Erythroblast (primary cell): ENCODE measurements around the gene CCDC63.
A peak's percentile ranks its signal among the peaks of the same experiment; 100 is the strongest.

Source experiments
- DNase-seq, 2 experiments: peaks; one replicate each; lab custom pipeline; 2025; lab: John Stamatoyannopoulos, UW
- GATA1 ChIP-seq: IDR thresholded peaks from 2 replicates; pipeline ENCODE4 v1.6.1; 2011; ENCODE audit warnings: low read depth, mild to moderate bottlenecking, control low read depth, low read length, moderate library complexity
- POLR2A ChIP-seq: IDR thresholded peaks from 2 replicates; pipeline ENCODE4 v1.6.1; 2011; ENCODE audit warnings: mild to moderate bottlenecking, low read length

Gene CCDC63

DNA sequence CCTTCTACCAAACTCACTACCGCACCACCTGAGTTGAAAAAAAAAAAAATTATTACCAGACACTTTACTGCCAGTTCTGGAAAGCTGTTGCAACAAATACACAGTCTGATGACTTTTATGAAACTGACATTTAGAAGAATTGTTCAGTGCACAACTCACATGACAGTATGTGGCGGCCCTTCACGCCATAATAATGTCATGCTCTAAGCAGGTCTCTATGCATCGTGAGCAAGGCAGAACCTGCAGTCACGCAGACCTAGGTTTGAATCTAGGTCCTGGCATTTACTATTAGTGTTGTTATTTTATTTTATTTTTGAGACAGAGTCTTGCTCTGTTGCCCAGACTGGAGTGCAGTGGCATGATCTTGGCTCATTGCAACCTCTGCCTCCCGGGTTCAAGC, 65.5 kb downstream of the CCDC63 start:
- no peak for TF ChIP-seq GATA1
- no peak for TF ChIP-seq POLR2A
- no peak for DNase-seq

DNA sequence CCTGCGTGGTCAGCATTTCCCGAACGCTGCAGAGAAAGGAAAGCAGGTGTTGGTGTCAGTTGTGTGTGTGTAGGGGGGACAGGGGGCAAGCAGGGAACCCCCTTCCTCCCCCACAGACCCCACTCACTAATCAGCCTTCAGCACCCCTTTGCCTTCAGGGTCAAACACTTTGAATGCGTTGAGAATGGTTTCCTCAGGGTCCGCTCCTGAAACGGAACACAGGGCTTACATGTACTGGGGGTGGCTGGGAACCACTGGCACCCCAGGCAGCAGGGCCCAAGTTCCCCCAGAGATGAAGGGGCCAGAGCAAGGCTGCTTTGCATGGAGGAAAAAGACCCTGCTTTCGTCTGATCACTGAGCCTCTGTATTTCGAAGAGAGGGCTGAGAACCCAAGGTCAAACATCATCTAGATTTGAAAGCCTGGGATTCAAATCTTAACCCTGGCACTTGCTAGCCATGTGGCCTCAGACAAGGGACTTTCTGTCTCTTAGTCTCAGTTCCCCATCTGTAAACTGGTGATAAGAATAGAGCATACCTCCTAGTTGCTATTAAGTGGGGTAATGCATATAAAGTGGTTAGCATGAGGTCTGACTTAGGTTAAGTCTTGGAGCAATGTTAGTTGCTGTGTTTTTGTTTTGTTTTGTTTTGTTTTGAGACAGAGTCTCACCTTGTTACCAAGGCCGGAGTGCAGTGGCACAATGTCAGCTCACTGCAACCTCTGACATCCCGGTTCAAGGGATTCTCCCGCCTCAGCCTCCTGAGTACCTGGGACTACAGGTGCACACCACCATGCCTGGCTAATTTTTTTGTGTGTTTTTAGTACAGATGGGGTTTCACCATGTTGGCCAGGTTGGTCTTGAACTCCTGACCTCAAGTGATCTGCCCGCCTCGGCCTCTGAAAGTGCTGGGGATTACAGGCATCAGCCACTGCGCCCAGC, 66.6 kb downstream of the CCDC63 start:
- TF ChIP-seq POLR2A (no peak), GATA1 (no peak)
- DNase-seq: no peak

DNA sequence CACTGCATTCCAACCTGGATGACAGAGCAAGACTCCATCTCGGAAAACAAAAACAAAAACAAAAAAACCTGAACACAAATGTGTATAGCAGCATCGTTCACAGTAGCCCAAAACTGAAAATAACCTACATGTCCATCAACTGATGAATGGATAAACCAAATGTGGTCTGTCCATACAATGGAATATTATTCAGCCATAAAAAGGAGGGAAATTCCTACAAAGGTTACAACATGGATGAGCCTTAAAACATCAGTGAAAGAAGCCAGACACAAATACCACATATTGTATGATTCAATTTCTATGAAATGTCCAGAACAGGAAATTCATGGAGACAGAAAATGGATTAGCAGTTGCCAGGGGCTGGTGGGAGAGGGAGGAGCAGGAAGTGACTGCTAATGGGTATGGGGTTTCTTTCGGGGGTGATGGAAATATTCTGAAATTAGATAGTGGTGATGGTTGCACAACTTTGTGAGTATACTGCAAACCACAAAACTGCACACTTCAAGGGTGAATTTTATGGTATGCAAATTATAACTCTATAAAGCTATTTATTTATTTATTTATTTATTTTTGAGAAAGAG, 69.6 kb downstream of the CCDC63 start:
- TF ChIP-seq GATA1 (no peak), POLR2A (no peak)
- no peak for DNase-seq

DNA sequence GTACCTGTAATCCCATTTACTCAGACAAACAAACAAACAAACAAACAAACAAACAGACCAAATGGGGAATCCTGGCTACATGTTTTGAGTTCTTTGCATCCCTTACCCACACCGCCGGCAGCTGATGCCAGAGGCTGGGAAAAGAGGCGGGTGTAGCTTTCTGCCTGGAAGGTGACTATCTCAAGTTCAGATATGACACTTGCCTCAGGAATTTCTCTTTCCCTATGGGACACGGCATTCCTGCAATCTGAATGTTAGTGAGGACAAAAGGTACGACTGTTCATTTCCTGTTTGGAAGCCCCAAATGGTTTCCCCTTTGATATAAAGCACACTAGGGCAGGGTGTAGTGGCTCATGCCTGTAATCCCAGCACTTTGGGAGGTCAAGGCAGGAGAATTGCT, 70.7 kb downstream of the CCDC63 start:
- no peak for TF ChIP-seq GATA1
- TF ChIP-seq POLR2A: no peak
- DNase-seq: no peak

DNA sequence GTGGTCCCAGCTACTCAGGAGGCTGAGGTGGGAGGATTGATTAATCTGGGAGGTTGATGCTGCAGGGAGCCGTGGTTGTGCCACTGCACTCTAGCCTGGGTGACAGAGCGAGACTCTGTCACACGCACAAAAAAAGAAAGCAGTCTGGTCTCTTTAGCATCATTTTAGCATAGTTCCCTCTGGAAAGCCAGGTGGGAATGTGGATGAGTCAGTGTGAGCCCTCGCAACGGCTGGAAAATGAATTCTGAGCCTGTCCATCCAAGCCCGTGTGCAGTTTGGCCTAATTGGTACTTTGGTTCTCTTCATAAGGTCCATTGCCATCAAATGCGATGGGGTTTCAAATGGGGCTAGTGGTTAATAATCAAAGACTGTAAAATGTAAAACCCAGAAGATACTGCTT, 71.2 kb downstream of the CCDC63 start:
- TF ChIP-seq GATA1 (no peak), POLR2A (no peak)
- DNase-seq: no peak

DNA sequence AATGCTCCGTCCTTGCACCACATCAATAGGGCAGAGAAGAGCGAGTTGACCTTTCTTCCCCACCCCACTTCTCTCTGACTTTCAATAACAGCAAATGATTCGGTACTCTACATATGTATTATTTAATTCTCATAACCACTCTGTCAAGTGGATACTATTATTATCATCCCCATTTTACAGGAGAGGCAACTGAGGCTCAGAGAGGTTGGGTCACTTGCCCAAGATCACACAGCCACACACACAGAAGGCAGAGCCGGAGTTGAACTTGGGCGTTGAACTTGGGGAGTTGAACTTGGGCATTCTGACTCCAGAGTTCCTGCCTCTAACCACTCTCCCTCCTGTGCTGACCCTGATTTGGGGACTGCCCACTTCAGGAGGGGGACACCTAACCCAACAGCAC, 72.9 kb downstream of the CCDC63 start:
- TF ChIP-seq POLR2A (no peak), GATA1 (no peak)
- DNase-seq: no peak

DNA sequence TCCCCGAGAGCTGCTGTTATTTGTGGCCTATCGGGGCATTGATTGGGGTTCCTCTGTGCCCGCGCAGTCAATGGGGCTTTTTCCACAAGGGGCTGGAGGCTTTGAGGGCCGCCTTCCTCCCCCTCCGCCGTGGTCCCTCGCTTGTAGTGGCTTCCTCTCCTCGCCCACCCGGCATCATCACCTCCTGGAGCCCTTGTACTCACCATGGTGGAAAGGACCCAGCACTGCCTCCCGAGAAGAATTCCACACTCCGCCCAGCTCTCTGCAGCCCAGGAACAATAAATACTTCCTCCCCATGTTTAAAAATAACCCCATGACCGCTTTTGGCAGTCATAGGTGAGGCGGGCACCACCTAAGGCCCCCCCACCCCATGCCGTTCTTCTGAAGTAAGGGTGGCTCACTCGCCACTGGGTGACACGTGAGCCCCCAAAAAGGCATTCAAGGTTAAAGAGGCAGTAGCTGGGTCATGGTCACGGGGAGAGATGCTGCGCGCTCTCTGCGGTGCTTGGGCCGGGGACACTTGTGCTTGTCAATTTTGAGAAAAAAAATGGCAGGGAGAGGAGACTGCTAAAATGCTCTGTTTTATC, 73.6 kb downstream of the CCDC63 start, which contains the start of gene MYL2:
Gene MYL2, minus strand, starts transcription at position 256 of the 587 bp plus-strand sequence. Its CDS starts 50 bp downstream, at position 206.
- TF ChIP-seq POLR2A: no peak
- TF ChIP-seq GATA1: no peak
- DNase-seq: no peak

DNA sequence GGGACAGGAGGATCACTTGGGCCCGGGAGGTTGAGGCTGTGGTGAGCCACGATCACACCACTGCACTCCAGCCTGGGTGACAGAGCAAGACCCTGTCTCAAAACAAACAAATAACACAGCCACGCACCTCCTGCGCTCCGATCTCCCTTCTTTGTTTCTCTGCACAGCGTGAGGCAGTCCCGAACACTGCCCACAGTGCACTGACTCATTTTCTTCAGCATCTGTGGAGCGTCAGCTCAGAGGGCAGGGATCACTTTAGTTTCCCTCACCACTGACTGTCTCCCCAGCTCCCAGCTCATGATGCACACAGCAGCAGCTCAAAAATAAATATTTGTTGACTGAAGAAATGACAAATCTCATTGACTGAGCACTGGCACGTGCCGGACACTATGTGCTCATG, 74.5 kb downstream of the CCDC63 start:
- TF ChIP-seq GATA1 (no peak), POLR2A (no peak)
- DNase-seq: no peak

DNA sequence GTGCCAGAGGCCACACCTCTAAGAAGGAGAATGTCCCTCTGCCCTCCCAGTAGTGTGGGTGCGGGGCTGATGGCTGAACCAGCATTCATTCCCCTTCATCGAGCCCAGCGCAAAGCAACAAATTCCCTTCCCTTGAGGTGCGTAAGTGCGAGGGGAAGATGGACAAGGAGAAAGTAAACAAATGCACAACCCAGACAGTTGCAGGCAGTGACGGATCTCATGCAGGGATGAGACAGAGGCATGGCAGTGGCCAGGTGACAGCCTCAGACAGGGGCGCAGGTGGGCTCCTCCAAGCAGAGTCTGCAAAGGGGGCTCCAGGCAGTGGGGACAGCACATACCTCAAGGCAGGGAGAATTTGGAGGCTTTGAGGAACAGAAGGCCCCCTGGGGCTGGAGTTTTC, 75.9 kb downstream of the CCDC63 start:
- no peak for DNase-seq
- TF ChIP-seq POLR2A: no peak
- no peak for TF ChIP-seq GATA1

DNA sequence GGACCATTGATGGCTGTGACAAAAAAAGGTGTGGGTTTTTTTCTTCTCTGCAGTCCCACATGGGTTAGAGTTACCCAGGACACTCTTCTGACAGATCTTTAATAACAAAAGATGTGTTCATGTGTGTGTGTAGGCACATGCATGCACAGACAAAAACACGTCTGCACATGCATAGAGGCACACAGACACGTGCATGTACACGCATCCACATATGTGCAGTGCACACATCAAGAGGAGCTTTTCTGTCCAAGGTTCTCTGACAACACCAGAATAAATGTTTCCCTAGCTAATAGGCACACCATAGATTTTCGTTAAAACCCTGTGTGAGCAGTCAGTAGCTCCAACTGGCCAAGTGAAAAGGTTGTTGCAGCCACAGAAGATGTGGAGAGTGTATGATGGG, 76.4 kb downstream of the CCDC63 start:
- DNase-seq: no peak
- TF ChIP-seq GATA1 (no peak), POLR2A (no peak)

DNA sequence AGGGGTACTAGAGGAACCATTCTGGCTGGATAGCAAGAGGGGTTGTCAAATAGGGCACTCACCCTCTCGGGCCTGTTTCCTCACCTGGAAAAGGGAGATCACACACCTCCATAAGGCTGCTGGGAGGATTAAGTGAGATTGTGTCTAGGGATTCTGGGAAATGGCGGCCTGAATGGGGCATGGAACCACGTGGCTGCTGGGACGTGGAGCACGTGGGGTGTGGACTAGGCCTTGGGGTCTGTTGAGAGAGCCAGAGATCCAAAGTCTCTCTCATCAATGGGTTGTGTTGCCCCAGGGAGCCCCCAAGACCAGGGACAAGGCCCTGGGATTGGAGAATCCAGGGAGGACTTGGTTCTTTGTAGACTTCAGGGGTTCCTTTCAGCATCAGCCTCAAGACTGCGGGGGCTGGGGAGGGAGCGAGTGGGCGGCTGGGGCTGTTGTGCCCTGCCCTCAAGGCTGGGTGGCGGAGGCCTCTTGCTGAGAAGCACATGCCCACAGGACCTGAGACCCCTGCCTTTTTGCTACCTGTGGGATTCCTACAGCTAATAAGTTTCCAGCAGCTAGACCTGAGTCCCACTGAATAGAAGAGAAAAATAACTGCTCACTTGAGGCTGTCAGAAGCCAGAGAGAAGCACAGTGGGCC, 77.0 kb downstream of the CCDC63 start:
- TF ChIP-seq GATA1: no peak
- DNase-seq: no peak

DNA sequence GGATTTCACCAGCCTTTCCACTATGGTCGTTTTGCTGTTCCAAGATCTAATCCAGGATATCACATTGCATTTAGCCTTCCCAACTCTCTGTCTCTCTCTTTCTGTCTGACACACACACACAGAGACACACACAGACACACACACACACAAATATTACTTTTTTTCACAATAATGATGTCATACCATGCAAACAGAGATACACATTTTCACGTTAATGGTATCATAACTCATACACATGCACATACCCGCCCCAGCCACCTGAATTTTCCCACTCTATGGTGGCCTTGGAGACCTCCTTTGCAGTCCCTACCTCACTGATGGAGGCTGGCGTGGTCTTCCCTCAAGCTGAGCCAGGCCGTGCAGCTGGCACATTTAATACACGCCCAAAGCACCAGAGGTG, 80.8 kb downstream of the CCDC63 start:
- DNase-seq: no peak
- TF ChIP-seq POLR2A (no peak), GATA1 (no peak)

DNA sequence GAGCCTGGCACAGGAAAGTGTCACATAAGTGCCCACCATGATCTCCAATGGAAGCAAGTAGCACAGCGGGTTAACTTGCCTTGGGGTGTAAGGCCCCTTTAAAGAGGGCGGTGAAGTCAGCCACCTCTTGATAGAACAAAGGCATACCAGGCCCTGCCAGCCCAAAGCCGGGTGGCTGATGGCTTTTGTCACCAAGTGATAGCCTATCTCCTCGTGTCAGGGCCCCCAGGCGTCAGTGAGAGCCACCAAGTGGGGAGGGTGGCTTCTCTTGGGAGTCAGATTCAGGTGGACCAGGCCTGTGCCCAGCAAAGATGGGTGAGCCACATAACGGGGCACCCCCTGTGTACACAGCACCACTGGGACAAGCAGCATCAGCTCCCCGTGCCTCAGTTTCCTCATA, 81.9 kb downstream of the CCDC63 start:
- peak in 1 of 2 experiments; percentile 20 for DNase-seq
- TF ChIP-seq GATA1 (no peak), POLR2A (no peak)

DNA sequence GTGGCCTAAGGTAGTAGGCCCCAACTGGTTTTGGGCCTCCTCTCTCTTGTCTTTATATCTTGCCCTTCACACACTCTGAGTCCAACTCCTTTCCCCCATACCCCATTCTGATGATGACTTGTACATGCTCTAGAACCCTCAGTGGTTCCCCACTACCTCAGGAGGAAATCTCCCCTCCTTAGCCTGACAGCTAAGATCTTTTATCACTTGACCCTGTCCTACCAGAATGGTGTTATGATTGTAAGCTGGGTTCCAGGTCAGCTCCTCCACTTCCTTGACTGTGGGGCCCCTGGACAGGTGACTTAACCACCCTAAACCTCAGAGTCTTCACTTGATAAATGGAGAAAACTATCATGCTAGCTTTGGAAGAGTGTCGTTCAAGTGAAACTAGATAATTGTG, 83.0 kb downstream of the CCDC63 start:
- TF ChIP-seq GATA1 (no peak), POLR2A (no peak)
- DNase-seq: no peak
